ENCODE data around the gene IMMP2L. TPM values are rescaled to one million over a fixed set of nuclear protein-coding genes. Genes with fewer than 3 reads are reported as not detected.

IMMP2L gene
- total and polyA plus RNA-seq, 2 donors (not counting 3 experiments of a cell fraction or from before 2014, with no cell fraction given), result 9.9 to 11.8 TPM

GRCh38 chr7:110803602-110804143 lies 758.6 kb downstream of the IMMP2L start:
- dilution Hi-C loops (cut with MboI; ENCODE audit: extremely low pct_ligation_motif_present, low sequenced_read_pairs), result no loop called here

More at GRCh38 chr7:110803602-110804143, 758.6 kb downstream of the IMMP2L start:
- DNase-seq (ENCODE audit: low read depth, low spot score) (no peak), FAIRE-seq (no peak)
- H3K9ac ChIP-seq (replicated peaks; ENCODE audit: extremely low read depth, insufficient read depth, low read length), result no peak overlapping the region
- no peaks in the 10 kb centered on the region for H3K9me3 ChIP-seq (replicated peaks; ENCODE audit: control insufficient read depth, insufficient read depth, low read length)
- POLR2A ChIA-PET, result no interaction called here
- intact Hi-C loops (cut with micrococcal nuclease), result no loop called here
- no peaks in the 10 kb centered on the region for H3K9me1 ChIP-seq (replicated peaks; ENCODE audit: control insufficient read depth, extremely low read depth, insufficient read depth, low read length)
- no peaks in the 10 kb centered on the region for H3K4me1 ChIP-seq (ENCODE audit: control insufficient read depth, extremely low read depth, insufficient read depth, low read length)
- H3K4me2 ChIP-seq (ENCODE audit: insufficient read depth, low read length), result no peak overlapping the region
- no peaks in the 10 kb centered on the region for H3K27me3 ChIP-seq (ENCODE audit: control insufficient read depth in 2 of 2, insufficient read depth in 2 of 2, low read length in 2 of 2)
- no peak overlapping the region for H2AFZ ChIP-seq (ENCODE audit: low read depth, low read length)
- H3K36me3 ChIP-seq (ENCODE audit: control insufficient read depth in 2 of 2, extremely low read depth in 1 of 2, insufficient read depth in 2 of 2, low read length in 2 of 2), result no peaks in the 10 kb centered on the region
- H3K4me3 ChIP-seq (replicated peaks in 1 of 3; ENCODE audit: insufficient read depth in 1 of 3, low read depth in 1 of 3, low read length in 3 of 3), result no peak overlapping the region
- no TSS peak for BruUV-seq (replicated peaks)
- no peaks in the 10 kb centered on the region for H3K79me2 ChIP-seq (ENCODE audit: control insufficient read depth, insufficient read depth, low read length)
- H3K27ac ChIP-seq (ENCODE audit: insufficient read depth, low read depth, low read length), result no peak overlapping the region
- CTCF ChIA-PET, result no interaction called here
- H4K20me1 ChIP-seq (replicated peaks; ENCODE audit: control insufficient read depth, extremely low read depth, insufficient read depth, low read length), result no peaks in the 10 kb centered on the region
- TF ChIP-seq EZH2 (IDR thresholded peaks at IDR 0.05; ENCODE audit: borderline replicate concordance, low read depth, low read length, severe bottlenecking) (no peak), POLR2A (IDR thresholded peaks at IDR 0.05; ENCODE audit: low read depth, low read length) (no peak), FOS (IDR thresholded peaks at IDR 0.05; ENCODE audit: borderline replicate concordance, insufficient read depth, low read length) (no peak), MYC (IDR thresholded peaks at IDR 0.05; ENCODE audit: low read depth, low read length) (no peak), POLR2AphosphoS5 (IDR thresholded peaks at IDR 0.05; ENCODE audit: insufficient read depth, low read depth, low read length) (no peak), JUN (IDR thresholded peaks at IDR 0.05; ENCODE audit: borderline replicate concordance, insufficient read depth, insufficient read length, low read depth) (no peak), GATA2 (IDR thresholded peaks at IDR 0.05; ENCODE audit: insufficient read depth, insufficient read length, low read depth, low read length) (no peak)
- TF ChIP-seq, protein P1, sequence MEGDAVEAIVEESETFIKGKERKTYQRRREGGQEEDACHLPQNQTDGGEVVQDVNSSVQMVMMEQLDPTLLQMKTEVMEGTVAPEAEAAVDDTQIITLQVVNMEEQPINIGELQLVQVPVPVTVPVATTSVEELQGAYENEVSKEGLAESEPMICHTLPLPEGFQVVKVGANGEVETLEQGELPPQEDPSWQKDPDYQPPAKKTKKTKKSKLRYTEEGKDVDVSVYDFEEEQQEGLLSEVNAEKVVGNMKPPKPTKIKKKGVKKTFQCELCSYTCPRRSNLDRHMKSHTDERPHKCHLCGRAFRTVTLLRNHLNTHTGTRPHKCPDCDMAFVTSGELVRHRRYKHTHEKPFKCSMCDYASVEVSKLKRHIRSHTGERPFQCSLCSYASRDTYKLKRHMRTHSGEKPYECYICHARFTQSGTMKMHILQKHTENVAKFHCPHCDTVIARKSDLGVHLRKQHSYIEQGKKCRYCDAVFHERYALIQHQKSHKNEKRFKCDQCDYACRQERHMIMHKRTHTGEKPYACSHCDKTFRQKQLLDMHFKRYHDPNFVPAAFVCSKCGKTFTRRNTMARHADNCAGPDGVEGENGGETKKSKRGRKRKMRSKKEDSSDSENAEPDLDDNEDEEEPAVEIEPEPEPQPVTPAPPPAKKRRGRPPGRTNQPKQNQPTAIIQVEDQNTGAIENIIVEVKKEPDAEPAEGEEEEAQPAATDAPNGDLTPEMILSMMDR (IDR thresholded peaks at IDR 0.05; ENCODE audit: extremely low read depth in 1 of 2, insufficient read depth in 1 of 2, low read depth in 1 of 2, low read length in 2 of 2), result no peak
- TF ChIP-seq, protein P2, sequence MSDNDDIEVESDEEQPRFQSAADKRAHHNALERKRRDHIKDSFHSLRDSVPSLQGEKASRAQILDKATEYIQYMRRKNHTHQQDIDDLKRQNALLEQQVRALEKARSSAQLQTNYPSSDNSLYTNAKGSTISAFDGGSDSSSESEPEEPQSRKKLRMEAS (IDR thresholded peaks at IDR 0.05; ENCODE audit: insufficient read depth, insufficient read length), result no peak
